ENCODE measurements around the gene RHOF.

DNA sequence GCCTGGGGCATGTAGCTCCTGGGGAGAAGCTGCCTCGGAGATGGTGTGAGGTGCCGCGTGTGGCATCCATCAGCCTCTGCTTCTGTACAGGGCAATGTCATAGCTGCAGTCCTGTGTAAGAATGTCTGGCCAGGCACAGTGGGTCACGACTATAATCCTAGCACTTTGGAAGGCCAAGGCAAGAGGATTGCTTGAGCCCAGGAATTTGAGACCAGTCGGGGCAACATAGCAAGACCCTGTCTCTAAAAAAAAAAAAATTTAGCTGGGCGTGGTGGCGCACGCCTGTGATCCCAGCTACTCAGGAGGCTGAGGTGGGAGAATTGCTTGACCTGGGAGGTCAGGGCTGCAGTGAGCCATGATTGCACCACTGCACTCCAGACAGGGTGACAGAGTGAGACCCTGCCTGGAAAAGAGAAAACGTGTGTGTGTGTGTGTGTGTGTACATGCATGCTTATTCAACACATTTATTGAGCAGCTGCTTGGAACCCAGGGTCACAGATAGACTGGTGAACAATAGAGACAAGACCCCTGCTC lies 24.1 kb downstream of the RHOF start:
- TF ChIP-seq, protein P1, sequence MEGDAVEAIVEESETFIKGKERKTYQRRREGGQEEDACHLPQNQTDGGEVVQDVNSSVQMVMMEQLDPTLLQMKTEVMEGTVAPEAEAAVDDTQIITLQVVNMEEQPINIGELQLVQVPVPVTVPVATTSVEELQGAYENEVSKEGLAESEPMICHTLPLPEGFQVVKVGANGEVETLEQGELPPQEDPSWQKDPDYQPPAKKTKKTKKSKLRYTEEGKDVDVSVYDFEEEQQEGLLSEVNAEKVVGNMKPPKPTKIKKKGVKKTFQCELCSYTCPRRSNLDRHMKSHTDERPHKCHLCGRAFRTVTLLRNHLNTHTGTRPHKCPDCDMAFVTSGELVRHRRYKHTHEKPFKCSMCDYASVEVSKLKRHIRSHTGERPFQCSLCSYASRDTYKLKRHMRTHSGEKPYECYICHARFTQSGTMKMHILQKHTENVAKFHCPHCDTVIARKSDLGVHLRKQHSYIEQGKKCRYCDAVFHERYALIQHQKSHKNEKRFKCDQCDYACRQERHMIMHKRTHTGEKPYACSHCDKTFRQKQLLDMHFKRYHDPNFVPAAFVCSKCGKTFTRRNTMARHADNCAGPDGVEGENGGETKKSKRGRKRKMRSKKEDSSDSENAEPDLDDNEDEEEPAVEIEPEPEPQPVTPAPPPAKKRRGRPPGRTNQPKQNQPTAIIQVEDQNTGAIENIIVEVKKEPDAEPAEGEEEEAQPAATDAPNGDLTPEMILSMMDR (IDR thresholded peaks at IDR 0.05): no peak
- TF ChIP-seq POLR2A (IDR thresholded peaks at IDR 0.05): no peak
